DND-41 (cell line): ENCODE data around the gene CCDC60.

ENCODE experiments used
- EZH2 ChIP-seq: IDR thresholded peaks from 3 replicates; pipeline ENCODE4 v1.6.1; 2012; ENCODE audit warnings: borderline replicate concordance, low read depth, mild to moderate bottlenecking, moderate library complexity, low read length, inconsistent platforms; ENCODE audit not compliant: severe bottlenecking
- TF ChIP-seq, protein P1 (sequence below): IDR thresholded peaks from 2 replicates; pipeline ENCODE4 v1.5.1; 2012; ENCODE audit warnings: borderline replicate concordance, low read length, moderate library complexity, mild to moderate bottlenecking; ENCODE audit not compliant: poor library complexity, severe bottlenecking; ENCODE audit errors: extremely low read depth

DNA sequence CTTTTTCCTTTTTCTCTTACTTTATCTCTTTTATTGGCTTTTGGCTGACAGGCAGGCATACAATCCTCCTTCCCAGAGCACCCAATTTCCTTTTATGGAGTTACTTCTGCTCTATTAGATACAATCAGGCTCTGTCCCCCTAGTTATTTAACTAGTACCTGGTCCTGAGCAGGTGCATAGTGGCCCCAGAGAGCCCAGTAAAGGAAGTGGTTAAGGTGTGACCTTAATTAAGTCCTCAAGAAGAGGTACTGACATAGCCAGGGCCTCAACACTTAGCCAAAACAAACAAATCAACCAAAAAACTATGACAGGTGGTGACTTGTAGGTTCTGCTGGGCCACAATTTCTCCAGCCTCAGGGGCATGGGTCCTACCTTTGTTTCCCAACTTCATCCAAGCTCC lies 82.9 kb downstream of the CCDC60 start:
- TF ChIP-seq, protein P1, sequence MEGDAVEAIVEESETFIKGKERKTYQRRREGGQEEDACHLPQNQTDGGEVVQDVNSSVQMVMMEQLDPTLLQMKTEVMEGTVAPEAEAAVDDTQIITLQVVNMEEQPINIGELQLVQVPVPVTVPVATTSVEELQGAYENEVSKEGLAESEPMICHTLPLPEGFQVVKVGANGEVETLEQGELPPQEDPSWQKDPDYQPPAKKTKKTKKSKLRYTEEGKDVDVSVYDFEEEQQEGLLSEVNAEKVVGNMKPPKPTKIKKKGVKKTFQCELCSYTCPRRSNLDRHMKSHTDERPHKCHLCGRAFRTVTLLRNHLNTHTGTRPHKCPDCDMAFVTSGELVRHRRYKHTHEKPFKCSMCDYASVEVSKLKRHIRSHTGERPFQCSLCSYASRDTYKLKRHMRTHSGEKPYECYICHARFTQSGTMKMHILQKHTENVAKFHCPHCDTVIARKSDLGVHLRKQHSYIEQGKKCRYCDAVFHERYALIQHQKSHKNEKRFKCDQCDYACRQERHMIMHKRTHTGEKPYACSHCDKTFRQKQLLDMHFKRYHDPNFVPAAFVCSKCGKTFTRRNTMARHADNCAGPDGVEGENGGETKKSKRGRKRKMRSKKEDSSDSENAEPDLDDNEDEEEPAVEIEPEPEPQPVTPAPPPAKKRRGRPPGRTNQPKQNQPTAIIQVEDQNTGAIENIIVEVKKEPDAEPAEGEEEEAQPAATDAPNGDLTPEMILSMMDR, result no peak
- no peak for TF ChIP-seq EZH2
